Transverse colon (tissue), 4 donors: ENCODE measurements around the gene ENAH. TPM values are rescaled to one million over a fixed set of nuclear protein-coding genes. Genes with fewer than 3 reads are reported as not detected.

ENCODE experiments used
- DNase-seq: peaks from one replicate; pipeline ENCODE4 v3.0.0-alpha.2; 2019
- H3K27ac ChIP-seq, 4 donors: fragments of 200-600 bp; sonication (generic); 2 replicates each; pipeline ENCODE4 v1.5.1; 2016 to 2018; ENCODE audit warnings: inconsistent platforms in 4 of 4
- H3K27me3 ChIP-seq: fragments of 200-600 bp; sonication (generic); 2 replicates; pipeline ENCODE4 v1.5.1; 2017; ENCODE audit warnings: inconsistent platforms
- H3K36me3 ChIP-seq, 4 donors: fragments of 200-600 bp; sonication (generic); 2 replicates each; pipeline ENCODE4 v1.5.1; 2017 to 2019; ENCODE audit warnings: inconsistent platforms in 4 of 4
- H3K4me1 ChIP-seq, 4 donors: fragments of 200-600 bp; sonication (generic); 2 replicates each; pipeline ENCODE4 v1.5.1; 2017 to 2020; ENCODE audit warnings: inconsistent platforms in 4 of 4
- H3K4me3 ChIP-seq, 4 donors: fragments of 200-600 bp; sonication (generic); 1 replicate in 1 of 4; 2 replicates in 3 of 4; pipeline versions ENCODE4 v1.5.1 to v1.6.1; 2017 to 2019; ENCODE audit warnings: inconsistent platforms in 4 of 4
- H3K9me3 ChIP-seq, 2 donors: fragments of 200-600 bp; sonication (generic); 2 replicates each; pipeline ENCODE4 v1.5.1; 2017 to 2019; ENCODE audit warnings: inconsistent platforms in 2 of 2
- EP300 ChIP-seq: sonication (generic); formaldehyde crosslinking; IDR thresholded peaks from one replicate; pipeline ENCODE4 v1.6.1; 2017; ENCODE audit warnings: antibody characterized with exemption, low read depth
- POLR2A ChIP-seq: fragments of 450-650 bp; IDR thresholded peaks from one replicate; pipeline ENCODE4 v1.6.1; 2016; ENCODE audit warnings: antibody characterized with exemption, mild to moderate bottlenecking, moderate library complexity
- POLR2AphosphoS5 ChIP-seq, 3 donors: sonication (generic); formaldehyde crosslinking; IDR thresholded peaks; one replicate each; pipeline ENCODE4 v1.6.1; 2016; ENCODE audit warnings: antibody characterized with exemption in 3 of 3
- WGBS, 2 donors: methylation state at CpG; one replicate each; pipeline ENCODE4 v1.1.5; 2018; ENCODE audit warnings: low coverage in 1 of 2; 5-methylcytosine and 5-hydroxymethylcytosine counted together
- in situ Hi-C, 4 donors: fragments of 200-750 bp; cut with MboI; loops; one replicate each; pipeline versions ENCODE4 v1.15.0 to v1.15.1; 2017; ENCODE audit warnings: low sequenced_read_pairs in 3 of 4, low pct_ligation_motif_present in 1 of 4, low pct_unique_long_range_greater_than_20kb in 1 of 4
- intact Hi-C: fragments of 100-400 bp; cut with DNase I; formaldehyde crosslinking; loops from one replicate; pipeline ENCODE4 v1.15.1; 2023; ENCODE audit warnings: low total_unique reads
- total RNA-seq, 4 donors: library from RNA; depleted of rRNA; stranded (reverse); fragments of >200 nt; gene quantifications; one replicate each; pipeline ENCODE4 v1.1.0, GENCODE V29; 2016
- TF ChIP-seq, protein P1 (sequence below), 5 experiments: fragments of 200-600 bp in 3 of 5; fragments of 450-650 bp in 2 of 5; sonication (generic) in 3 of 5; IDR thresholded peaks; 1 replicate in 2 of 5; 2 replicates in 3 of 5; pipeline ENCODE4 v1.5.1; 2016 to 2017; ENCODE audit warnings: antibody characterized with exemption in 5 of 5, inconsistent platforms in 3 of 5, mild to moderate bottlenecking in 2 of 5, moderate library complexity in 1 of 5

The ENAH gene
- total RNA-seq, 4 donors from 2014 or later: 14.7 to 140 (median 33.9) TPM

GRCh38 chr1:225598847-225599246, 54.1 kb downstream of the ENAH start:
- Histone ChIP-seq H3K4me1 (peaks cover 0 to 15% (median 2%) of the 10 kb centered on the region in 4 donors), H3K4me3 (no peak overlapping the region), H3K36me3 (no peaks in the 10 kb centered on the region), H3K27ac (no peak overlapping the region), H3K9me3 (no peaks in the 10 kb centered on the region), H3K27me3 (no peaks in the 10 kb centered on the region)
- intact Hi-C loops: no loop called here
- DNase-seq: no peak
- WGBS, 2 donors: 94 to 100% methylated on average over 1 to 2 of the region's 2 CpGs
- TF ChIP-seq POLR2A (no peak), EP300 (no peak), POLR2AphosphoS5 (IDR thresholded peaks at IDR 0.05) (no peak)
- TF ChIP-seq, protein P1, sequence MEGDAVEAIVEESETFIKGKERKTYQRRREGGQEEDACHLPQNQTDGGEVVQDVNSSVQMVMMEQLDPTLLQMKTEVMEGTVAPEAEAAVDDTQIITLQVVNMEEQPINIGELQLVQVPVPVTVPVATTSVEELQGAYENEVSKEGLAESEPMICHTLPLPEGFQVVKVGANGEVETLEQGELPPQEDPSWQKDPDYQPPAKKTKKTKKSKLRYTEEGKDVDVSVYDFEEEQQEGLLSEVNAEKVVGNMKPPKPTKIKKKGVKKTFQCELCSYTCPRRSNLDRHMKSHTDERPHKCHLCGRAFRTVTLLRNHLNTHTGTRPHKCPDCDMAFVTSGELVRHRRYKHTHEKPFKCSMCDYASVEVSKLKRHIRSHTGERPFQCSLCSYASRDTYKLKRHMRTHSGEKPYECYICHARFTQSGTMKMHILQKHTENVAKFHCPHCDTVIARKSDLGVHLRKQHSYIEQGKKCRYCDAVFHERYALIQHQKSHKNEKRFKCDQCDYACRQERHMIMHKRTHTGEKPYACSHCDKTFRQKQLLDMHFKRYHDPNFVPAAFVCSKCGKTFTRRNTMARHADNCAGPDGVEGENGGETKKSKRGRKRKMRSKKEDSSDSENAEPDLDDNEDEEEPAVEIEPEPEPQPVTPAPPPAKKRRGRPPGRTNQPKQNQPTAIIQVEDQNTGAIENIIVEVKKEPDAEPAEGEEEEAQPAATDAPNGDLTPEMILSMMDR (IDR thresholded peaks at IDR 0.05): no peak
- in situ Hi-C loops: no loop called here

- in situ Hi-C loops: no loop called here
Observed at GRCh38 chr1:225597926-225598575, 54.9 kb downstream of the ENAH start.

GRCh38 chr1:225596736-225597135, 56.2 kb downstream of the ENAH start:
- WGBS, 2 donors: 70 to 88% methylated on average over 1 of the region's 1 CpG
- H3K27ac ChIP-seq: no peak overlapping the region
- peaks cover 0 to 9% (median 1%) of the 10 kb centered on the region in 4 donors for H3K4me1 ChIP-seq
- H3K9me3 ChIP-seq: no peaks in the 10 kb centered on the region
- H3K27me3 ChIP-seq: no peaks in the 10 kb centered on the region
- no peak overlapping the region for H3K4me3 ChIP-seq
- in situ Hi-C loops: no loop called here
- H3K36me3 ChIP-seq: no peaks in the 10 kb centered on the region
- TF ChIP-seq EP300: no peak
- DNase-seq: no peak
- intact Hi-C loops: no loop called here

More at GRCh38 chr1:225597926-225598575, 54.9 kb downstream of the ENAH start:
- WGBS, 2 donors: 96 to 100% methylated on average over 2 of the region's 2 CpGs
- Histone ChIP-seq H3K36me3 (no peaks in the 10 kb centered on the region), H3K4me1 (peaks cover 0 to 8% (median 2%) of the 10 kb centered on the region in 4 donors), H3K4me3 (no peak overlapping the region), H3K27me3 (no peaks in the 10 kb centered on the region), H3K9me3 (no peaks in the 10 kb centered on the region), H3K27ac (no peak overlapping the region)
- no peak for DNase-seq
- TF ChIP-seq EP300 (no peak), POLR2A (no peak), POLR2AphosphoS5 (IDR thresholded peaks at IDR 0.05) (no peak)
- TF ChIP-seq, protein P1 (IDR thresholded peaks at IDR 0.05): no peak
- intact Hi-C loops: no loop called here

- H3K36me3 ChIP-seq: no peaks in the 10 kb centered on the region
- WGBS, 2 donors: 57 to 64% methylated on average over 2 of the region's 2 CpGs
- H3K27ac ChIP-seq: no peak overlapping the region
- H3K27me3 ChIP-seq: no peaks in the 10 kb centered on the region
- TF ChIP-seq POLR2AphosphoS5 (IDR thresholded peaks at IDR 0.05) (no peak), POLR2A (no peak), EP300 (no peak)
- TF ChIP-seq, protein P1 (IDR thresholded peaks at IDR 0.05): no peak
- H3K4me1 ChIP-seq: peaks cover 0 to 9% (median 1%) of the 10 kb centered on the region in 4 donors
- no peak overlapping the region for H3K4me3 ChIP-seq
- no peaks in the 10 kb centered on the region for H3K9me3 ChIP-seq
- intact Hi-C loops (no loop called here), in situ Hi-C loops (no loop called here)
- no peak for DNase-seq
Observed at GRCh38 chr1:225595974-225596551, 56.9 kb downstream of the ENAH start.
